GM12801 (cell line): Measurements from ENCODE around the gene ANO8.

ENCODE experiments used
- TF ChIP-seq, protein P1 (sequence below): IDR thresholded peaks from one replicate; pipeline ENCODE4 v1.5.1; 2011; ENCODE audit warnings: control low read depth; ENCODE audit not compliant: insufficient read length; ENCODE audit errors: extremely low read depth

The ANO8 gene

DNA sequence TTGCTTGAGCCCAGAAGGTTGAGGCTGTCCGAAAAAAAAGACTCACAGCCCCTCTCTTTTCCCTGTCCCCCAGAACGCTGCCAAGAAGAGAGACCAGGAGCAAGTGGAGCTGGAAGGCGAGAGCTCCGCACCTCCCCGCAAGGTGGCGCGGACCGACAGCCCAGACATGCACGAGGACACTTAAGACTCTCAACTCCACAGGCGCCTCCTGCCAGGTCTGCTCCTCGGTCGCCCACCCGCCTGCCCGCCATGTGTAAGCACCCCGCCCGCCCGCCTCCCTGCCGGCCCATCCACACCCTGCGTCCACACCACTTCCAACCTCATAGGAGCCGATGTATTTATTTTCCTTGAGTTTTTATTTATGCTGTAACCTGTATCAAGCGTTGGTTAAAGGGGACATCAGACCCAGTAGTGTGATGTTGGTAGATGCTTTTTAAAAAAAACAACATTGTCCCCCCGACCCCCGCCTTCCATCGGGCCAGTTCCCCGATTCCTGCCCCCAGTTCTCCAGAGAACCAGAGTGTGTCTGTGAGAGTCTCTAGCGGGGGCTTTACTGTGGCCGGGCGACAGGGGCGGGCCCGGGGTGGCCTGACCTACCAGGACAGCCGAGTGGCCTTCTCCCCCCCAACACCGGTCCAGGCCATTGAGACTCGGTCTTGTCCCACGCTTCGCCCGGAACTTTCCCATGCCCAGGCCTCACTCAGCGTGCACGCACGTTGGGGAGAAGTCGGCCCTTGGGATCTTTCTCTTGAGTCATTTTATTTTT lies 15.0 kb downstream of the ANO8 start:
- TF ChIP-seq, protein P1, sequence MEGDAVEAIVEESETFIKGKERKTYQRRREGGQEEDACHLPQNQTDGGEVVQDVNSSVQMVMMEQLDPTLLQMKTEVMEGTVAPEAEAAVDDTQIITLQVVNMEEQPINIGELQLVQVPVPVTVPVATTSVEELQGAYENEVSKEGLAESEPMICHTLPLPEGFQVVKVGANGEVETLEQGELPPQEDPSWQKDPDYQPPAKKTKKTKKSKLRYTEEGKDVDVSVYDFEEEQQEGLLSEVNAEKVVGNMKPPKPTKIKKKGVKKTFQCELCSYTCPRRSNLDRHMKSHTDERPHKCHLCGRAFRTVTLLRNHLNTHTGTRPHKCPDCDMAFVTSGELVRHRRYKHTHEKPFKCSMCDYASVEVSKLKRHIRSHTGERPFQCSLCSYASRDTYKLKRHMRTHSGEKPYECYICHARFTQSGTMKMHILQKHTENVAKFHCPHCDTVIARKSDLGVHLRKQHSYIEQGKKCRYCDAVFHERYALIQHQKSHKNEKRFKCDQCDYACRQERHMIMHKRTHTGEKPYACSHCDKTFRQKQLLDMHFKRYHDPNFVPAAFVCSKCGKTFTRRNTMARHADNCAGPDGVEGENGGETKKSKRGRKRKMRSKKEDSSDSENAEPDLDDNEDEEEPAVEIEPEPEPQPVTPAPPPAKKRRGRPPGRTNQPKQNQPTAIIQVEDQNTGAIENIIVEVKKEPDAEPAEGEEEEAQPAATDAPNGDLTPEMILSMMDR, result no peak

DNA sequence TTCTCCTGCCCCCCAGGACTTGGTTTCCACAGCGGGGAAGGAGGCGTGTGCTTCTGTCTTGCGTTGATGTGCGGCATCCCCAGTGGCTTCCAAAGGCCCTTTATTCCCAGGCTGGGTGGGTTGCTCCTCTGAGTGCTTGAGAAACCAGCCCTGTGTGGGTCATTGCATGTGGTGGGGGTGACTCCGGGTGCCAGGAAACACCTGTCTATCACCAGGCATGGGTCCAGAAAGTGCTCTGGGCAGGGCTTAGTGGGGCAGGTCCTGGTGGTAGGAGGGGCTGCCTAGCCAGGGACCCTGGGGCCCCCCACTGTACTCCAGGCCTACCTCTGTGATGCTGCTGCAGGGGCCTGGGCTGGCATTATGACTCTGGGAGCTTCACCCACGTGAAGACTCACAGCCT lies 15.7 kb downstream of the ANO8 start:
- TF ChIP-seq, protein P1, result no peak

DNA sequence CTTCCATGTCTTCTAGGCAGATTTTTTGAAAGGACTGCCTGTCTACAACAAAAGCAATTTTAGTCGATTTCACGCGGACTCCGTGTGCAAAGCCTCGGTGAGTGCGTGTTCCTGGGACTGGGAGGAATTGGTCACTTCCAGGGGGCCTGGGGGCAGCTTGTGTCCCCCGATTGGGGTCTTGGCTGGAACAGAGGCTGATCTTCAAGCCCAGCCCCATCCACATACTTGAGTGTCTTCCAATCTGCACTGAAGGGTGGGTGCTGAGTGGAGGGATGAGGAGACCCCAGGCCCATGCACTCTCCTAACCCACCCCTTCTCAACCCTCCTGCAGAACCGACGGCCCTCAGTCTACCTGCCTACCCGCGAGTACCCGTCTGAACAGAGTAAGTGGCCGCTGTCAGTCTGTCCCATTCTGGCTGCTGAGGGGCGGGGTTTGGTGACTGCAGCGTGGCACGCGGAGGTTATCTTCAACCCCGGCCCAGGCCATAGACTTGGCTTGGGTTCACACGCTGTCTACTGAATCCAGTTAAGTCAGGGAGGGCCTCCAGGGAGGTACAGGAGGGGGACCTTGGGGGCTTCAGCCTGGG lies 20.6 kb downstream of the ANO8 start:
- TF ChIP-seq, protein P1, result no peak

DNA sequence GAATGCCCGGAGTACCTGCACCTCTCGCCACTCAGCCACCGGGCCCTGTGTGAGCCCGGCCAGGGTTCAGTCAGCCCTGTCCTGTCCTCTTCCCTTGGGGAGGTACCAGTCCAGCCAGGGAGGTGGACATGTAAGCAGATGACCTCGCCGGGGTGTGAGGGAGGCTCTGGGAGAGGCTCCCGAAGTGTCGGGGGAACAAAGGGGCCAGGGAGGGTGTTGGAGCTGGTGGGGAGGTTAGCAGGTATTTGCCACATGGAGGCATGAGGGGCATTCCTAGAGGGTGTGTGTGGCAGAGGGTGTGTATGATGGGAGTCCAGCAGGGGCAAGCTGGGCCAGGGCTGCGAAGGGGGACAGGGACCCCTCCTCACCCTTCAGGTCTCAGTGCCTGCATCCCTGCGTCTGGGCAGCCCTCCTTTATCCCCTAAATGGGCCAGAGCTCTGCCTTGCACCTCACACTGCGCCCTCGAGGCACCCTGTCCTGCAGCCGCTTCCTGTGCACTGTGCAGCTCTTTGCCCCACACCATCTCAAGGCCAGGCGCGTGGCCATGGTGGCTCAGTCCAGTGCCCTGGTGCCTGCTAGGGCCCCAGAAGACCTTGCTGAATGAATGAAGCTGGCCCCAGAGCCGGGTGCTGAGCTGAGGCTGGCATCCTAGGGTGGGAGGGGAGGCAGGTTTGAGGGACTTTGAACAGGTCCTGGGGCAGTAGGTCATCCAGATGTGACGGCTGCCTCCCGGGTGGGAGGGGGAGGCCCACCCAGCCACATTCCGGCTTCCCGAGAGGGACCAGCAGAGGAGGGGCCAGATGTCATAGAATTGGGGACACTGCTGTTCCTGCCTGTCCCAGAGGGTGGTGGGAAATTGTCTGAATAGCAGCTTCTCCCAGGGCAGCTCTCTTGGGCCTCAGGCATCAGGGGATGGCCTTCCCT lies 22.2 kb downstream of the ANO8 start:
- TF ChIP-seq, protein P1, result no peak

DNA sequence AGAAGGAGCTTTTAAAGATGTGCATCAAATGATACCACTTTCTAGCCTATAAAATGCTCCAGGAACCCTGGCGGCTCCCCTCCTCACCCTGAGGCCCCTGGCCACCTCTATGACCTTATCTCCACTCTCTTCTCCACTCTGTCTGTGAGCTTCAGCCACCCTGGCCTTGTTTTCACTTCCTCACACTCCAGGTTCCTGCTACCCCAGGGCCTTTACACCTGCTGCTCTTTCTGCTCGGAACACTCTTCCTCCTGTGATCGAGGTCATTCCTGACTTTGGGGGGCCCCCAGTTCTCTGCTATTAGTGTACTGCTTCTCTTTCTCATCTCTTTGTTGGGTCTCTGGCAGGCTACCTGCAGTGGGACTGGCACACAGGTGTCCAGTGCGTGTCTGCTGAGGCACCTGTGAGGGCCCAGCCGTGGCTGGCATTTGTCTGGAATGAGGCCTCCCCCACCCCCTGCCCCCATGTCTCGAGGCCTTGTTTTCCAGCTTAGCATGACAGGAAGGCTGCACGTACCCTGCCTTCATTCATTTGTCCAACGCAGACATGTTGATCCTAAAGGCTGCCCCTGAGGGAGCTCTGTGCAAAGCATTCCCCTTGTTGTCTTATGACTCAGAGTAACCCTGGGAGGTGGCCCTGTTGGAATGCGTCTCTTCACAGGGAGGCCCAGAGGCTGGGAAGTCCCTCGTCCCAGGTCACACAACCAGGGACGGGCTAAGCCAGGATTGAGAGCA lies 23.0 kb downstream of the ANO8 start:
- TF ChIP-seq, protein P1, result no peak

DNA sequence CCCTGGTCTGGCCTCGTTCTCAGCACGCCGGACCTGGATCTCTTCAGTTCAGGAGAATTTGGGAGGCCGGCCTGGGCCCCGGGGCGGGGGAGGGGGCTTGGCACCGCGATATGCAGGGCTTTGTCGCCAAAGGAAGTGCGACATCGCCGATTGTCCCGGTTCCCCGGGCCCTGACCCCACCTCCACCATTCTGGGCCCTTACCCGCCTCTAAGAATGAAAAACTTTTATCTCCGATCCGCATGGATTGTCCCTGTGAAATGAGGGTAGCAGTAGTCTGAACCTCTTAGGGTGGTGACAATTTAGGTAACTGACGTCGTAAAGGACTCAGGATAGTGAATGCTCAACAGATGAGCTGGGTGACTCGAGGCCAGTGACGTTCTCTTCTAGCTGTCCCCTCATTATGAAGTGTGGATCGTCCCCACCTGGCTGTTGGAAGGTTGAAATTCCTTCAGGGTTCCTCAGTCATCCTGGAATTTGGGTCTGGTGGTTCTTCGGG lies 24.6 kb downstream of the ANO8 start:
- TF ChIP-seq, protein P1, result no peak
